Retinal pigment epithelial cell (primary cell): ENCODE data around the gene C13orf46.

ENCODE experiments used
- DNase-seq: peaks from one replicate; pipeline ENCODE4 v3.0.0-alpha.2; 2010; ENCODE audit warnings: low read depth
- H3K4me3 ChIP-seq: 2 replicates; pipeline ENCODE4 v1.5.1; 2011; ENCODE audit warnings: mild to moderate bottlenecking, low read length, control low read depth, moderate library complexity
- CTCF ChIP-seq: conservative IDR thresholded peaks from 2 replicates; pipeline ENCODE4 v1.5.1; 2011; ENCODE audit warnings: low read depth, low read length, control low read depth, inconsistent platforms

Gene C13orf46

GRCh38 chr13:113979791-113980471 lies 6.1 kb upstream of the C13orf46 start:
- H3K4me3 ChIP-seq, result no peak overlapping the region
- no peak for TF ChIP-seq CTCF
- no peak for DNase-seq

GRCh38 chr13:113978741-113979481 lies 5.0 kb upstream of the C13orf46 start:
- no peak for DNase-seq
- TF ChIP-seq CTCF, result no peak
- no peak overlapping the region for H3K4me3 ChIP-seq

GRCh38 chr13:113977976-113978375 lies 4.1 kb upstream of the C13orf46 start:
- no peak for TF ChIP-seq CTCF
- no peak for DNase-seq
- no peak overlapping the region for H3K4me3 ChIP-seq

GRCh38 chr13:113976711-113977684 lies 3.1 kb upstream of the C13orf46 start:
- TF ChIP-seq CTCF, result no peak
- H3K4me3 ChIP-seq, result no peak overlapping the region
- peak; percentile 29 for DNase-seq

- DNase-seq, result no peak
- no peak overlapping the region for H3K4me3 ChIP-seq
- TF ChIP-seq CTCF, result no peak
Observed at GRCh38 chr13:113975416-113975815, 1.5 kb upstream of the C13orf46 start.

- H3K4me3 ChIP-seq, result no peak overlapping the region
- TF ChIP-seq CTCF, result no peak
- no peak for DNase-seq
Observed at GRCh38 chr13:113974304-113975281, 717 bp upstream of the C13orf46 start.
